NB4 (cell line): ENCODE measurements around the gene ROMO1.
"Not testable (repeated sequence)": the region's sequence is repeated elsewhere in the genome, so short reads cannot be mapped to it uniquely, and the experiment has no call there.

ENCODE experiments used
- DNase-seq: peaks from one replicate; pipeline ENCODE4 v3.0.0; 2010; ENCODE audit warnings: low read depth
- H3K4me3 ChIP-seq: one replicate; pipeline ENCODE4 v1.5.1; 2011; ENCODE audit warnings: mild to moderate bottlenecking, low read depth, low read length, moderate library complexity
- CTCF ChIP-seq: IDR thresholded peaks from one replicate; pipeline ENCODE4 v1.5.1; 2012; ENCODE audit warnings: low read depth, low read length
- MYC ChIP-seq: IDR thresholded peaks from 2 replicates; pipeline ENCODE4 v1.6.1; 2011; ENCODE audit warnings: low read depth, low read length
- POLR2A ChIP-seq: IDR thresholded peaks from 2 replicates; pipeline ENCODE4 v1.6.1; 2011; ENCODE audit warnings: mild to moderate bottlenecking; ENCODE audit not compliant: insufficient read length; ENCODE audit errors: extremely low read depth
- TF ChIP-seq, protein P1 (sequence below): IDR thresholded peaks from 2 replicates; pipeline ENCODE4 v1.6.1; 2011; ENCODE audit warnings: low read depth, low read length

The ROMO1 gene

GRCh38 chr20:35739294-35740163, 40.3 kb downstream of the ROMO1 start:
- DNase-seq = peak; percentile 64
- H3K4me3 ChIP-seq = peak overlapping the region; percentile 99
- TF ChIP-seq, protein P1, sequence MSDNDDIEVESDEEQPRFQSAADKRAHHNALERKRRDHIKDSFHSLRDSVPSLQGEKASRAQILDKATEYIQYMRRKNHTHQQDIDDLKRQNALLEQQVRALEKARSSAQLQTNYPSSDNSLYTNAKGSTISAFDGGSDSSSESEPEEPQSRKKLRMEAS = peak; percentile 12; the same call in 1 of the 2 replicates
- TF ChIP-seq CTCF = no peak

- peak within 1 kb of the TSS; percentile 99 for H3K4me3 ChIP-seq
- TF ChIP-seq CTCF (no peak), MYC (peak; percentile 96), POLR2A (peak; percentile 85)
- TF ChIP-seq, protein P1 = peak; percentile 86; the same call in 1 of the 2 replicates
- DNase-seq = peak; percentile 100
These were observed 42.9 kb downstream of the ROMO1 start, which contains the start of gene RBM39 for GRCh38 chr20:35741892-35742740. RBM39 (minus strand) TSS chr20:35742260; CDS start chr20:35740874, 1,386 bp downstream.

GRCh38 chr20:35742741-35743523, 43.7 kb downstream of the ROMO1 start:
- peak; percentile 79 for DNase-seq
- no peak for TF ChIP-seq POLR2A
- no peak for TF ChIP-seq CTCF
- TF ChIP-seq MYC = no peak
- TF ChIP-seq, protein P1 = no peak
- H3K4me3 ChIP-seq = peak overlapping the region; percentile 86

- TF ChIP-seq CTCF (no peak), MYC (no peak), POLR2A (no peak)
- TF ChIP-seq, protein P1 = no peak
- DNase-seq = peak; percentile 50
- H3K4me3 ChIP-seq = peak overlapping the region; percentile 86
These were observed 44.7 kb downstream of the ROMO1 start for GRCh38 chr20:35743693-35744491.

DNA sequence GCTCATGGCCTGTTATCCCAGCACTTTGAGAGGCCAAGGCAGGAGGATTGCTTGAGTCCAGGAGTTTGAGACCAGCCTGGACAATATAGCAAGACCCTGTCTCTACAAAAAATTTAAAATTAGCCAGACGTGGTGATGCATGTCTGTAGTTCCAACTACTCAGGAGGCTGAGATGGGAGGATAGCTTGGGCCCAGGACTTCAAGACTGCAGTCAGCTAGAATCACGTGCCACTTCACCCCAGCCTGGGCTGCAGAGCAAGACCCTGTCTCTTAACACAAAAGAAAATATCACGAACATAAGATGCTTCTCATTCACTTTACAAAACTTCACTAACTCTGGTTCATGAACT, 45.3 kb downstream of the ROMO1 start:
- DNase-seq = not testable (repeated sequence)
- H3K4me3 ChIP-seq = peak overlapping the region; percentile 86
